HepG2 (cell line): ENCODE results near the gene NFKB2. TPM values are rescaled to one million over a fixed set of nuclear protein-coding genes. Genes with fewer than 3 reads are reported as not detected.

ENCODE experiments used
- ATAC-seq: fragments of 200-7000 bp; cut with Tn5 transposase; 3 replicates; pipeline ENCODE4 v1.9.1; 2020; ENCODE audit warnings: mild to moderate bottlenecking, moderate library complexity
- BruUV-seq: library from RNA; stranded (reverse); fragments of 400-500 nt; replicated peaks from 2 replicates; lab custom pipeline; 2021; lab: Mats Ljungman, UMichigan
- CTCF ChIA-PET: fragments of 300-600 bp; formaldehyde crosslinking; extraction: SDS; loops from one replicate; lab custom pipeline; 2021; ENCODE audit warnings: low total read pairs, inconsistent platforms, low intra/inter-chr PET ratio; lab: Yijun Ruan, JAX
- POLR2A ChIA-PET: fragments of 350-600 bp; sonication (Branson Sonifier 250); formaldehyde crosslinking; loops from one replicate; lab custom pipeline; 2020; ENCODE audit warnings: antibody characterized with exemption, inconsistent platforms; lab: Yijun Ruan, JAX
- DNase-seq: peaks from one replicate; pipeline ENCODE4 v3.0.0-alpha.2; 2015; ENCODE audit warnings: low spot score
- FAIRE-seq: peaks from 3 replicates; lab custom pipeline; 2011; peaks lifted over from hg19 to GRCh38; lab: Jason Lieb, UNC
- H2AFZ ChIP-seq: one replicate; pipeline ENCODE4 v1.6.1; 2011; ENCODE audit warnings: low read length, inconsistent platforms
- H3K27ac ChIP-seq: fragments of 300-600 bp; 3 replicates; pipeline ENCODE4 v1.8.0; 2011; ENCODE audit warnings: mixed run types, mild to moderate bottlenecking, mixed read lengths, low read length, inconsistent platforms; ENCODE audit not compliant: insufficient read depth; ENCODE audit errors: extremely low read length
- H3K27me3 ChIP-seq, 2 experiments: fragments of 200-600 bp in 1 of 2; 2 replicates in 1 of 2; 3 replicates in 1 of 2; pipeline versions ENCODE4 v1.6.0 to v1.8.0; 2011; ENCODE audit warnings: low read length in 2 of 2, mild to moderate bottlenecking in 2 of 2, moderate library complexity in 2 of 2, inconsistent platforms in 1 of 2; ENCODE audit not compliant: insufficient read depth in 2 of 2, control insufficient read depth in 1 of 2
- H3K36me3 ChIP-seq, 2 experiments: fragments of 200-600 bp in 1 of 2; replicated peaks in 1 of 2; 2 replicates in 1 of 2; 3 replicates in 1 of 2; pipeline versions ENCODE4 v1.5.1 to v1.8.0; 2011; ENCODE audit warnings: low read length in 2 of 2, inconsistent platforms in 1 of 2; ENCODE audit not compliant: insufficient read depth in 2 of 2, control insufficient read depth in 1 of 2
- H3K4me1 ChIP-seq: 2 replicates; pipeline ENCODE4 v1.5.1; 2012; ENCODE audit warnings: low read length, inconsistent platforms; ENCODE audit not compliant: insufficient read depth
- H3K4me2 ChIP-seq: 2 replicates; pipeline ENCODE4 v1.6.0; 2011; ENCODE audit warnings: low read depth, low read length, inconsistent platforms
- H3K4me3 ChIP-seq, 3 experiments: fragments of 200-600 bp in 1 of 3; sonication (generic), shearing (Covaris generic) in 1 of 3; replicated peaks in 1 of 3; 2 replicates each; pipeline ENCODE4 v1.5.1; 2011 to 2016; ENCODE audit warnings: low read length in 3 of 3, inconsistent platforms in 2 of 3, low read depth in 2 of 3, mild to moderate bottlenecking in 2 of 3, control low read depth in 1 of 3, mixed read lengths in 1 of 3; ENCODE audit not compliant: insufficient read depth in 1 of 3
- H3K79me2 ChIP-seq: one replicate; pipeline ENCODE4 v1.6.1; 2011; ENCODE audit warnings: low read length, inconsistent platforms; ENCODE audit not compliant: insufficient read depth
- H3K9ac ChIP-seq: 2 replicates; pipeline ENCODE4 v1.6.0; 2011; ENCODE audit warnings: mild to moderate bottlenecking, low read depth, low read length, inconsistent platforms; ENCODE audit not compliant: insufficient read depth
- H3K9me3 ChIP-seq: 2 replicates; pipeline ENCODE4 v1.5.1; 2012; ENCODE audit warnings: mild to moderate bottlenecking, low read length
- H4K20me1 ChIP-seq: 2 replicates; pipeline ENCODE4 v1.6.0; 2011; ENCODE audit warnings: inconsistent platforms, mild to moderate bottlenecking, low read length, moderate library complexity; ENCODE audit not compliant: insufficient read depth
- AKAP8 ChIP-seq: sonication (generic); formaldehyde crosslinking; IDR thresholded peaks from 2 replicates; pipeline ENCODE4 v1.5.1; 2020; ENCODE audit warnings: mild to moderate bottlenecking, missing genetic modification reagents
- FOSL2 ChIP-seq: sonication (generic); formaldehyde crosslinking; IDR thresholded peaks from 2 replicates; pipeline ENCODE4 v1.4.0; 2020; ENCODE audit warnings: missing genetic modification reagents
- FOXJ3 ChIP-seq: sonication (generic); formaldehyde crosslinking; IDR thresholded peaks from 2 replicates; pipeline ENCODE4 v1.4.0; 2020; ENCODE audit warnings: missing genetic modification reagents, mild to moderate bottlenecking, borderline replicate concordance
- HES4 ChIP-seq: sonication (generic); formaldehyde crosslinking; IDR thresholded peaks from 2 replicates; pipeline ENCODE4 v1.9.0; 2021; ENCODE audit warnings: mild to moderate bottlenecking, missing genetic modification reagents, borderline replicate concordance
- HOXA5 ChIP-seq: sonication (generic); formaldehyde crosslinking; IDR thresholded peaks from 2 replicates; pipeline ENCODE4 v1.4.0; 2020; ENCODE audit warnings: missing genetic modification reagents
- KMT2B ChIP-seq: IDR thresholded peaks from 2 replicates; pipeline ENCODE4 v1.6.1; 2016; ENCODE audit warnings: missing genetic modification reagents, missing compliant biosample characterization
- POLR2A ChIP-seq, 2 experiments: IDR thresholded peaks; 2 replicates each; pipeline ENCODE4 v1.6.1; 2011; ENCODE audit warnings: low read depth in 2 of 2, low read length in 2 of 2, mild to moderate bottlenecking in 1 of 2, moderate library complexity in 1 of 2; ENCODE audit not compliant: insufficient read depth in 1 of 2
- RFX5 ChIP-seq: IDR thresholded peaks from 2 replicates; pipeline ENCODE4 v1.6.1; 2011; ENCODE audit warnings: low read depth, low read length, improper control_type of control experiment
- SIX1 ChIP-seq: sonication (generic); formaldehyde crosslinking; IDR thresholded peaks from 2 replicates; pipeline ENCODE4 v1.4.0; 2020; ENCODE audit warnings: missing genetic modification reagents, borderline replicate concordance
- SNAI1 ChIP-seq: sonication (generic); formaldehyde crosslinking; IDR thresholded peaks from 2 replicates; pipeline ENCODE4 v1.5.0; 2020; ENCODE audit warnings: mild to moderate bottlenecking, missing genetic modification reagents, borderline replicate concordance
- ZBTB3 ChIP-seq: sonication (generic); formaldehyde crosslinking; IDR thresholded peaks from 2 replicates; pipeline ENCODE4 v1.4.0; 2020; ENCODE audit warnings: low read depth, mild to moderate bottlenecking, moderate library complexity, missing genetic modification reagents, borderline replicate concordance
- ZBTB46 ChIP-seq: sonication (generic); formaldehyde crosslinking; IDR thresholded peaks from 2 replicates; pipeline ENCODE4 v1.4.0; 2020; ENCODE audit warnings: mild to moderate bottlenecking, missing genetic modification reagents, borderline replicate concordance
- ZNF335 ChIP-seq: sonication (generic); formaldehyde crosslinking; IDR thresholded peaks from 2 replicates; pipeline ENCODE4 v1.4.0; 2020; ENCODE audit warnings: missing genetic modification reagents
- ZNF441 ChIP-seq: sonication (generic); formaldehyde crosslinking; IDR thresholded peaks from 2 replicates; pipeline ENCODE4 v1.7.0; 2021; ENCODE audit warnings: missing genetic modification reagents, borderline replicate concordance
- ZNF580 ChIP-seq: IDR thresholded peaks from 2 replicates; pipeline ENCODE4 v1.6.1; 2016; ENCODE audit warnings: low read depth, borderline replicate concordance
- ZNF629 ChIP-seq: sonication (generic); formaldehyde crosslinking; conservative IDR thresholded peaks from 2 replicates; pipeline ENCODE4 v1.5.0; 2020; ENCODE audit warnings: missing genetic modification reagents
- WGBS: methylation state at CpG from one replicate; pipeline ENCODE4 v1.1.6; 2017; ENCODE audit warnings: low lambda C conversion rate; 5-methylcytosine and 5-hydroxymethylcytosine counted together
- in situ Hi-C: cut with HindIII; loops from 2 replicates; pipeline ENCODE4 v1.10.0; 2017; ENCODE audit warnings: low pct_unique_long_range_greater_than_20kb; ENCODE audit not compliant: extremely low pct_ligation_motif_present
- intact Hi-C: fragments of 100-400 bp; cut with micrococcal nuclease; formaldehyde crosslinking; loops from one replicate; pipeline ENCODE4 v1.10.0; 2022; ENCODE audit not compliant: unreplicated experiment
- polyA plus RNA-seq, 8 experiments: library from polyadenylated mRNA; depleted of rRNA in 3 of 8; stranded (reverse) in 7 of 8; unstranded in 1 of 8; fragments of >200 nt; fragmentation: Illumina TruSeq in 4 of 8; extraction: Trizol in 4 of 8; gene quantifications; 2 replicates each; pipeline versions ENCODE4 v1.2.1 to v1.2.3, GENCODE V29; 2011 to 2016; ENCODE audit warnings: low read depth in 4 of 8, missing spikeins in 1 of 8, mixed read lengths in 1 of 8; ENCODE audit not compliant: insufficient read depth in 1 of 8
- total RNA-seq, 5 experiments: library from RNA; depleted of rRNA; stranded (reverse); fragments of >200 nt; fragmentation: Illumina TruSeq; extraction: Trizol; gene quantifications; 2 replicates each; pipeline ENCODE4 v1.2.3, GENCODE V29; 2016; ENCODE audit warnings: low read depth in 1 of 5
- TF ChIP-seq, protein P1 (sequence below): sonication (generic); formaldehyde crosslinking; IDR thresholded peaks from 2 replicates; pipeline ENCODE4 v1.4.0; 2020; ENCODE audit warnings: mild to moderate bottlenecking, missing genetic modification reagents

Gene NFKB2
- total and polyA plus RNA-seq, 2 of the 13 experiments (the other 11 are each of a cell fraction or from before 2014, with no cell fraction given), result 7.7 to 12.5 TPM

DNA sequence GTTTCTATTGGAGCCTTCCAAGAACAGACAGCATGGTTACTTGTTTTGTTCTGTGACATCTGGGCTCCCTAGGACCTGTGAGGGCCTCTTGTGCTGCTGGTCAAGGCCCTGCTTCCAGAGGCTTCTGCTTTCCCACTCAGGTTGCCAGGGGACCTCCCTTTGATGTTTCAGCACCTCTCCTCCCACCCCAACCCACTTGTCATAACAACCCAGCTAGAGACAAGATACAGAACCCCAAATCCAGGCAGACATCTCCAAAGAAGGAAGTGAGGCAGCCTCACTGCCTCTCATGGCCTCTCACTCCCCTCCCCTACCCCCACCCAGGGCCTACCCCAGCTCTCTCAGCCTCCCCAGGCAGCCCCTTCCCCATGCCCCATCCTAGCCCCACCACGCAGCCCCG is 11.3 kb downstream of the NFKB2 start (continued):
- TF ChIP-seq ZBTB3 (no peak), SIX1 (no peak), ZNF580 (CRISPR knock-in tag) (no peak), POLR2A (IDR thresholded peaks at IDR 0.05; ENCODE audit: insufficient read depth in 1 of 2, low read depth in 2 of 2, low read length in 2 of 2) (no peak), ZNF335 (CRISPR knock-in tag) (no peak), KMT2B (CRISPR knock-in tag) (no peak)

GRCh38 chr10:102407425-102408130 is 12.1 kb downstream of the NFKB2 start:
- intact Hi-C loops, result no loop called here
- FAIRE-seq, result no peak
- ATAC-seq, result no peak
- TF ChIP-seq, protein P1, sequence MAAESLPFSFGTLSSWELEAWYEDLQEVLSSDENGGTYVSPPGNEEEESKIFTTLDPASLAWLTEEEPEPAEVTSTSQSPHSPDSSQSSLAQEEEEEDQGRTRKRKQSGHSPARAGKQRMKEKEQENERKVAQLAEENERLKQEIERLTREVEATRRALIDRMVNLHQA, result no peak
- no peak for TF ChIP-seq HES4 (CRISPR knock-in tag)
- no peak for TF ChIP-seq AKAP8 (CRISPR knock-in tag)
- TF ChIP-seq HOXA5, result no peak
- no peak for TF ChIP-seq SNAI1 (CRISPR knock-in tag)
- no peak for TF ChIP-seq FOXJ3 (CRISPR knock-in tag)
- no peak for TF ChIP-seq FOSL2 (CRISPR knock-in tag)
- no peak for TF ChIP-seq RFX5
- TF ChIP-seq ZNF441 (CRISPR knock-in tag), result no peak
- no peak for TF ChIP-seq ZBTB46 (CRISPR knock-in tag)
- TF ChIP-seq ZNF629, result no peak
- TF ChIP-seq, all 625 proteins: peak for 0
- in situ Hi-C loops, result loop anchor here (10.0 kb wide), 1 partner anchor 67 kb away; no protein-coding TSS in a partner anchor
- Histone ChIP-seq H3K9ac (no peak overlapping the region), H3K27ac (no peak overlapping the region), H3K27me3 (peaks cover 22 to 58% of the 10 kb centered on the region in 2 experiments), H3K9me3 (no peaks in the 10 kb centered on the region), H3K79me2 (no peaks in the 10 kb centered on the region), H3K4me2 (no peak overlapping the region), H2AFZ (no peak overlapping the region), H3K4me1 (peaks cover 25% of the 10 kb centered on the region), H3K4me3 (no peak overlapping the region), H3K36me3 (no peaks in the 10 kb centered on the region), H4K20me1 (peaks cover 4% of the 10 kb centered on the region; the same call in 1 of the 2 replicates)
- 51% methylated on average over 12 of the region's 13 CpGs for WGBS
- BruUV-seq, result no TSS peak
- DNase-seq, result no peak
- ChIA-PET POLR2A (no interaction called here), CTCF (no interaction called here)
